Measurements from ENCODE around the gene TM9SF1.

- TF ChIP-seq CTCF (IDR thresholded peaks at IDR 0.05) (no peak), REST (IDR thresholded peaks at IDR 0.05; ENCODE audit: insufficient read depth in 1 of 2, low read depth in 2 of 2, low read length in 1 of 2) (no peak), POLR2AphosphoS5 (IDR thresholded peaks at IDR 0.05; ENCODE audit: low read depth, low read length) (no peak)
Measured at GRCh38 chr14:24189460-24189859, 5.8 kb downstream of the TM9SF1 start.

Measured in Panc1 (cell line).